Measurements from ENCODE around the gene KRT13.

The KRT13 gene

DNA sequence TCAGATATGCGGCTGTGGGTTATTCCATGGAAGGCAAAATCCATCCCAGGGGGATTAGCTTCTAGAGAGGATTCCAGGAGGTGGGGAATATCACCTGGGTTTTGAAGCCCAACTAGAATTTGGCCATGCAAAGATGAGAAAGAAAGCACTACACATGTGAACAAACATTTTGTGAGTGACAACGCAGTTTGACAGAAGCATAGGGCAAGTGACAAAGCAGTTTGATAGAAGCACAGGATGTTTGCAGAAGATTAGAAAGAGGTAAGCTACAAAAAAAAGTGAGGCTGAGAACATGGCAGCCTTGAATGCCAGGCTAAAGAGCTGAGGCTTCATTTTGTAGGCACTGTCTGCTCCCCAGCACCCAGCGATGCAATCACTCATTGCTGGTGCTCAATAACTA lies 52.3 kb downstream of the KRT13 start:
- in situ Hi-C loops (cut with HindIII; ENCODE audit: low pct_ligation_motif_present, low sequenced_read_pairs), result no loop called here
- no peak overlapping the region for H3K27ac ChIP-seq

DNA sequence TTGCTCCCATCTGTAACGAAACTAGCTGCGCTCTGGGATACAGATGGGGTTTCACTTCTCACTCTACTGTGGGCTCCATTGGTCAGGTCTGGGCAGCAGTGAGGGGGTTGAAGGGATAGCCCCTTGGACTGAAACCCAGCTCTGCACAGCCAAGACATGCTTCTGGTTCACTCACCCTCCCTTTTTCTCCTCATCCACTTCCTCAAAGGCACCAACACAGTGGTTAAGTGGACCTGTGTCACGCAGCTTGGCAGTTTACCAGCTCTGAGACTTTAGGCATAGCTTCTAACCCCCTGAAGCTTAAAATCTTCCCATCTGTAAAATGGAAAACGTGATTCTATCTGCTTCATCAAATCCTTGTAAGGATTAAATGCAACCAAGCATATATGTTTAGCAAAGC lies 53.1 kb downstream of the KRT13 start:
- in situ Hi-C loops (cut with HindIII; ENCODE audit: low pct_ligation_motif_present, low sequenced_read_pairs), result no loop called here
- TF ChIP-seq, protein P1, sequence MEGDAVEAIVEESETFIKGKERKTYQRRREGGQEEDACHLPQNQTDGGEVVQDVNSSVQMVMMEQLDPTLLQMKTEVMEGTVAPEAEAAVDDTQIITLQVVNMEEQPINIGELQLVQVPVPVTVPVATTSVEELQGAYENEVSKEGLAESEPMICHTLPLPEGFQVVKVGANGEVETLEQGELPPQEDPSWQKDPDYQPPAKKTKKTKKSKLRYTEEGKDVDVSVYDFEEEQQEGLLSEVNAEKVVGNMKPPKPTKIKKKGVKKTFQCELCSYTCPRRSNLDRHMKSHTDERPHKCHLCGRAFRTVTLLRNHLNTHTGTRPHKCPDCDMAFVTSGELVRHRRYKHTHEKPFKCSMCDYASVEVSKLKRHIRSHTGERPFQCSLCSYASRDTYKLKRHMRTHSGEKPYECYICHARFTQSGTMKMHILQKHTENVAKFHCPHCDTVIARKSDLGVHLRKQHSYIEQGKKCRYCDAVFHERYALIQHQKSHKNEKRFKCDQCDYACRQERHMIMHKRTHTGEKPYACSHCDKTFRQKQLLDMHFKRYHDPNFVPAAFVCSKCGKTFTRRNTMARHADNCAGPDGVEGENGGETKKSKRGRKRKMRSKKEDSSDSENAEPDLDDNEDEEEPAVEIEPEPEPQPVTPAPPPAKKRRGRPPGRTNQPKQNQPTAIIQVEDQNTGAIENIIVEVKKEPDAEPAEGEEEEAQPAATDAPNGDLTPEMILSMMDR (IDR thresholded peaks at IDR 0.05; ENCODE audit: low read depth, low read length, missing control alignments), result no peak
- no peak overlapping the region for H3K27ac ChIP-seq
- no peaks in the 10 kb centered on the region for H3K36me3 ChIP-seq (replicated peaks)
- H3K4me3 ChIP-seq (ENCODE audit: low read depth, low read length), result no peak overlapping the region
- no peaks in the 10 kb centered on the region for H3K27me3 ChIP-seq (replicated peaks)
- DNase-seq, result no peak

More for the DNA sequence above, 52.3 kb downstream of the KRT13 start:
- no peaks in the 10 kb centered on the region for H3K36me3 ChIP-seq (replicated peaks)
- no peak overlapping the region for H3K4me3 ChIP-seq (ENCODE audit: low read depth, low read length)
- TF ChIP-seq, protein P1 (IDR thresholded peaks at IDR 0.05; ENCODE audit: low read depth, low read length, missing control alignments), result no peak
- DNase-seq, result no peak
- H3K27me3 ChIP-seq (replicated peaks), result no peaks in the 10 kb centered on the region

DNA sequence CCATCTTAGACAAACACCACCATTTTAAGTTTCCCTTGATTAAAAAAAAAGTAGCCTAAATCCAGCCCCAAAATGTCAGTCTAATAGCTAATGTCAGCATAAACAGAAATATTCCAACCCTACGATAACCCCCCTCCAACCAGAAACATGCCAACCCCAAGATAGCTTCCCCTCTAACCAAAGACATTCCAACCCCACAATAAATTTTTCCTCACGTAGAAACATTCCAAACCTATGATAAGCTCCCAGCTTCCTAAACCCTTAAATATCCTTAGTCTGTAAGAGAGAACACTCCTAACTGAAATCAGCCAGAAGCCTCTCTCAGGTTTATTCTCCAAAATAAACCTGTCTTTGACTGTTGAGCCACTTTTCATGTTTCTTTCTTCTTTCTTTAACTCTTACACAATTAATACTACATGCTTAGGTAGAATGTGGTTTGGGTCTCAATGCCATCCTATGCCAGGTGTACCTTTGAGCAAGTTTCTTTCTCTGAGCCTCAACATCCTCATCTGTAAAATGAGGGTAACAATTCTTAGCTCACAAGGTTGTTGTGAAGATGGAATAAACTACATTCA lies 54.2 kb downstream of the KRT13 start:
- Histone ChIP-seq H3K27me3 (replicated peaks) (no peaks in the 10 kb centered on the region), H3K4me3 (ENCODE audit: low read depth, low read length) (no peak overlapping the region), H3K36me3 (replicated peaks) (no peaks in the 10 kb centered on the region), H3K27ac (no peak overlapping the region)
- in situ Hi-C loops (cut with HindIII; ENCODE audit: low pct_ligation_motif_present, low sequenced_read_pairs), result no loop called here
- no peak for DNase-seq
- TF ChIP-seq, protein P1 (IDR thresholded peaks at IDR 0.05; ENCODE audit: low read depth, low read length, missing control alignments), result no peak
